Heart left ventricle (tissue), 16 donors: ENCODE results near the gene WBP2. TPM values are rescaled to one million over a fixed set of nuclear protein-coding genes. Genes with fewer than 3 reads are reported as not detected.

Experiments used
- ATAC-seq, 4 donors: fragments of 200-7000 bp; cut with Tn5 transposase; one replicate each; pipeline ENCODE4 v1.9.1; 2020 to 2022; ENCODE audit warnings: moderate library complexity in 4 of 4, mild to moderate bottlenecking in 3 of 4, moderate number of reproducible peaks in 1 of 4
- DNase-seq, 5 donors: peaks; one replicate each; pipeline ENCODE4 v3.0.0-alpha.2; 2020
- H3K27ac ChIP-seq, 12 donors: fragments of 200-600 bp; sonication (generic) in 4 of 12; one replicate each; pipeline versions ENCODE4 v1.5.0 to v1.8.0; 2016 to 2022; ENCODE audit warnings: mild to moderate bottlenecking in 2 of 12
- H3K27me3 ChIP-seq, 9 donors: fragments of 200-600 bp; sonication (generic) in 2 of 9; one replicate each; pipeline versions ENCODE4 v1.5.1 to v1.8.0; 2016 to 2022; ENCODE audit warnings: mild to moderate bottlenecking in 3 of 9
- H3K36me3 ChIP-seq, 9 donors: fragments of 200-600 bp; sonication (generic) in 2 of 9; one replicate each; pipeline versions ENCODE4 v1.5.0 to v1.8.0; 2018 to 2022; ENCODE audit warnings: mild to moderate bottlenecking in 2 of 9
- H3K4me1 ChIP-seq, 12 donors: fragments of 200-600 bp; sonication (generic) in 4 of 12; one replicate each; pipeline versions ENCODE4 v1.5.0 to v1.8.0; 2016 to 2022; ENCODE audit warnings: mild to moderate bottlenecking in 3 of 12
- H3K4me3 ChIP-seq, 12 donors: fragments of 200-600 bp; sonication (generic) in 4 of 12; one replicate each; pipeline versions ENCODE4 v1.5.0 to v1.8.0; 2017 to 2022; ENCODE audit warnings: mild to moderate bottlenecking in 9 of 12, moderate library complexity in 4 of 12
- H3K9me3 ChIP-seq, 12 donors: fragments of 200-600 bp; sonication (generic) in 4 of 12; one replicate each; pipeline versions ENCODE4 v1.5.0 to v1.8.0; 2016 to 2022; ENCODE audit warnings: mild to moderate bottlenecking in 1 of 12
- CTCF ChIP-seq, 12 donors: fragments of 200-600 bp; sonication (generic) in 4 of 12; IDR thresholded peaks; one replicate each; pipeline versions ENCODE4 v1.5.0 to v1.8.0; 2018 to 2022; ENCODE audit warnings: antibody characterized with exemption in 12 of 12, mild to moderate bottlenecking in 5 of 12
- POLR2A ChIP-seq, 2 donors: fragments of 450-650 bp; IDR thresholded peaks; one replicate each; pipeline ENCODE4 v1.6.1; 2017; ENCODE audit warnings: antibody characterized with exemption in 2 of 2, mild to moderate bottlenecking in 2 of 2, moderate library complexity in 2 of 2
- WGBS, 4 donors: extraction: QIAGEN DNeasy Blood & Tissue Kit in 2 of 4; methylation state at CpG; one replicate each; pipeline versions ENCODE4 v1.1.5 to v1.1.7; 2013 to 2018; 5-methylcytosine and 5-hydroxymethylcytosine counted together
- intact Hi-C, 10 donors: fragments of 100-400 bp; cut with DNase I; formaldehyde crosslinking; loops; one replicate each; pipeline versions ENCODE4 v1.11.1 to v1.14.2; 2022
- polyA plus RNA-seq, 2 donors: library from polyadenylated mRNA; stranded (reverse); fragments of 200-250 nt; gene quantifications; one replicate each; pipeline ENCODE4 v1.2.3, GENCODE V29; 2013
- total RNA-seq, 9 donors: library from RNA; depleted of rRNA in 2 of 9; stranded (reverse); fragments of >200 nt in 2 of 9; fragmentation: NEBNext Ultra II Directional in 3 of 9; extraction: Animal tissue kit (Norgen Biotek cat#: 25700) in 3 of 9; gene quantifications; one replicate each; pipeline versions ENCODE4 v1.1.0 to v1.2.4, GENCODE V29; 2016 to 2023
- donor health status: ischemic (EF 13 %, LVEDD 7.1; RV severe dilation, severe dysfunction).
- donor health status: healthy with polysubstance abuse.
- donor health status: DM: no; HTN: yes; CAD: no.
- donor health status: DM: no; HTN: no; CAD: no.
- donor health status: ischemic (EF 25% LVEDD 6.9; RV normal size, moderate dysfunction).
- donor health status: ischemic (EF 25% LVEDD 5.7; RV mildly dilated, moderate dysfunction).
- donor health status: healthy.
- donor health status: DM: yes; HTN: yes; CAD: no.
- donor health status: ischemic (EF 35%, LVEDD 5.7; RV mildly dilated, moderate dysfunction).
- donor health status: nonischemic (EF 11% LVEDD 7.7; RV severe dilation, severe dysfunction).
- donor health status: DM: yes; HTN: yes; CAD: no.
- donor health status: PGD.
- donor health status: ischemic (EF 29% LVEDD 5.4; RV normal size, mild dysfunction).
- donor health status: nonischemic (EF 23%, LVEDD 6.1; RV moderate dilation, normal function).

The WBP2 gene
- total and polyA plus RNA-seq, 11 donors: 128 to 311 (median 158) TPM

- Histone ChIP-seq H3K4me3 (peak overlapping the region in 10 of 12 donors; percentile 27 to 56 (median 40)), H3K36me3 (peaks cover 0 to 64% (median 25%) of the 10 kb centered on the region in 9 donors), H3K27ac (peak overlapping the region; percentile 70 to 90 (median 84)), H3K27me3 (no peaks in the 10 kb centered on the region), H3K4me1 (peaks cover 5 to 37% (median 23%) of the 10 kb centered on the region in 12 donors), H3K9me3 (no peaks in the 10 kb centered on the region)
- intact Hi-C loops: loop anchor here in 4 of 10 donors (2.0 to 10.0 kb wide), 3 partner anchors 40 to 63 kb away; partner anchors contain the start of genes GALK1 (in 1 of the 4) and UNK (in 1 of the 4)
- ATAC-seq (peak; percentile 25 to 81 (median 67)), DNase-seq (peak; percentile 69 to 88 (median 79))
- TF ChIP-seq POLR2A (IDR thresholded peaks at IDR 0.05) (no peak), CTCF (IDR thresholded peaks at IDR 0.05) (peak; percentile 59 to 83 (median 68))
- WGBS, 4 donors: 8 to 20% (median 11%) methylated on average over 8 to 21 of the region's 21 CpGs
Measured at GRCh38 chr17:75827308-75828075, 27.6 kb downstream of the WBP2 start.

- Histone ChIP-seq H3K4me1 (peaks cover 5 to 31% (median 22%) of the 10 kb centered on the region in 12 donors), H3K4me3 (no peak overlapping the region), H3K27me3 (no peaks in the 10 kb centered on the region), H3K27ac (peak overlapping the region; percentile 70 to 90 (median 84)), H3K9me3 (no peaks in the 10 kb centered on the region), H3K36me3 (peaks cover 0 to 71% (median 33%) of the 10 kb centered on the region in 9 donors)
- TF ChIP-seq CTCF (IDR thresholded peaks at IDR 0.05) (peak in 1 of 12 donors; percentile 7), POLR2A (IDR thresholded peaks at IDR 0.05) (no peak)
- DNase-seq (no peak), ATAC-seq (peak in 2 of 4 donors; percentile 2 to 34)
- 60 to 69% (median 65%) methylated on average over 13 to 14 of the region's 14 CpGs for WGBS, 4 donors
- intact Hi-C loops: loop anchor here in 4 of 10 donors (2.0 to 10.0 kb wide), 3 partner anchors 39 to 62 kb away; partner anchors contain the start of genes GALK1 (in 1 of the 4) and UNK (in 1 of the 4)
Measured at GRCh38 chr17:75826561-75827307, 28.4 kb downstream of the WBP2 start.

GRCh38 chr17:75825748-75826370 is 29.3 kb downstream of the WBP2 start:
- intact Hi-C loops: loop anchor here in 4 of 10 donors (2.0 to 10.0 kb wide), 3 partner anchors 39 to 61 kb away; partner anchors contain the start of genes GALK1 (in 1 of the 4) and UNK (in 1 of the 4)
- ATAC-seq: no peak
- Histone ChIP-seq H3K9me3 (no peaks in the 10 kb centered on the region), H3K27ac (peak overlapping the region in 2 of 12 donors; percentile 11 to 84), H3K36me3 (peaks cover 0 to 76% (median 41%) of the 10 kb centered on the region in 9 donors), H3K4me1 (peaks cover 5 to 31% (median 22%) of the 10 kb centered on the region in 12 donors), H3K4me3 (no peak overlapping the region), H3K27me3 (no peaks in the 10 kb centered on the region)
- 91 to 93% (median 92%) methylated on average over 8 to 12 of the region's 12 CpGs for WGBS, 4 donors
- TF ChIP-seq POLR2A (IDR thresholded peaks at IDR 0.05) (no peak), CTCF (IDR thresholded peaks at IDR 0.05) (no peak)
- no peak for DNase-seq
